ENCODE data around the gene ZDHHC11.
"Not testable (repeated sequence)": the region's sequence is repeated elsewhere in the genome, so short reads cannot be mapped to it uniquely, and the experiment has no call there.

The ZDHHC11 gene

DNA sequence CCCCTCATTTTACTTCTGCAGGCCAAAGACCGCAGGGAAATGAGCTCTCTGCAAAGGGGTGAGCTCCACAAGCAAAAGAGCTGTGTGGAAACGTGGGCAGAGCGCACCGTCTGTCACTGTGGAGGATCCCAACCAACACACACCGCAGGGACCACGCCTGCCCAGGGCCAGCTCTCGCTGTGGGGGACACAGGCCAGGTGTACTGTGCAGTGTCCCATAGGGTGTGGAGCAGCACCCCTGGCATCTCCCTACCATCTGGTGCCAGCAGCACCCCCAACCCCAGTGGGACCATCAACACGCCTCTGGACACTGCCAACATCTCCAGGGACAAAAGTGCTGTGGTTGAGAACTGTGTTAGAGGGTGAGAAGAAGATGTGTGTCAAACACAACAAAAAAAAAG lies 27.9 kb upstream of the ZDHHC11 start:
- not testable (repeated sequence) for DNase-seq

DNA sequence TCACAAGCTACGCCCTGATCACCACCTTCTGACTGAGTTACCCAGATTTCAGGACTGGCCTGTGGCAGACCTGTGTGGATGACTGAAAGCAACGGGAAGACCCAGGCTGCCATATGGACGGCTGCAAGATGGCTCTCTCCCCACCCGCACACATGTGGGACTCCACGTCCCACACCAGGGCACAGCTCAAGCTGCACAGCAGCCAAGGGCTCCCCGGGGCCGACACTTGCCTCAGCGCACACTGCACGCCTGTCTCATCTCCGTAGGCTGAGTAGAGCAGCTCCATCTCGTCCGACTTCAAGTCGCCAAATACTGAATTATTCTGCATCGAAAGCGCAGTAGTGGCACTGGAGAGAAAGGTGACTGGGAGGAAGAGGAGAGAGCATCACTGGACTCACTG lies 27.3 kb upstream of the ZDHHC11 start:
- no peak for DNase-seq

DNA sequence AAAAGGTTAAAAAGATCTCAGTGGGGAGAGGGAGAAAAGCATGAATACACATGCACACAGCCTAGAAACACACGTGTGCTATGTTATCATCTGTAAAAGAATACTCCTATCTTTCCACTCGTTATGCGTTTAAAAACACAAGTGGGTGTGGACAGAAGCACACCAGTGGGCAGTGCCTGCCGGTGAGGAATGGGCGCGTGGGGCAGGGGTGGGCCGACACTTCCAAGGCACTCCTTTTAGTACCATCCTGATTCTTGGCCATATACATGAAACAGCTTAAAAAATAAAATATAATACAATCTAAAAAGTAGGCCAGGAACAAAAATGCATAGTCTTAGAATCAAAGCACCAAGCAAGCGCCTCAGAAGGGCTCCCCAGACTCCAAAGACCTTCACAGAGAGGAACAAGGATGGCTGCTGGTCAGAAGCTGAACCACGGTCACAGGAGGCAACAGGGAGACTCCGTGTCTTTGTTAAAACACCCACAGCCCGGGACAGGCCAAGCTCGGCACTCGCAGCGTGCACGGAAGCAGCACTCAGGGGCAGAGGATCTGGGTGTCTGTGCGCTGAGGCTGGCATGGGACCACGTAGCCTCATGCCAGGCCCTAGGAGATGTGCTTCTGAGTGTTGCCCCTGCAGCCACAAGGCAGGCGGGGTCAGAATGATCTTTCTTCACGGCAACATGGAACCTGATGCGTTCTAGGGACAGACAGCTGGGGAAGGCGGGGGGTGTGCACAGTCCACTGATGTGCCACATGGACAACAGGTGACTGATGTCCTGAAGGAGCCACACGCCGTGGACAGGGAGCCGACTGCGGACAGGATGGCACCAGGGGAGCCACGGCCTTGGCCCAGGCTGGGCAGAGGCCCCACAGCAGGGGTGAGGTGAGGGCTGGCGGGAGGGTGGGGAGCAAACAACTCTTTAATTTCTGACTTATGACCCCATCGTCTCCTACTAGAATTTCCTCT lies 25.9 kb upstream of the ZDHHC11 start:
- no peak for DNase-seq

DNA sequence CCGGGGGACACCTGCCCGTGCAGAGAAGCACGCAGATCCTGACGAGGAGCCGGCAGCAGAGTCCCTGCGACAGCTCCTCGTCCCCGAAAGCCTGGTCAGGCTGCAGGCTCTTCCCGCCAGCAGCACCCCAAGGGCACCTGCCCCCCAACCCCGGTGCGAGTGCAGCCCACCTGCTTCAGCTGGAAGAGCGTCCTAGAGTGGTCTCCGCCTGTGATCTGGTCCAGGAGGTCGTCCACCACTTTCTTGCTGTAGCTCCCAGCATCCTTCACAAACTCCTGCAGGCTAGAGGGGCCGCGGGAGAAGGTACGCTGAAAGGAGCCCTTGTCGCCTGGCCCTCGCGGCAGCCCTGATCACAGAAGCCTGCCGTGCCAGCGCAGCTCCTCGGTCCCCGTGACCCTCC lies 25.1 kb upstream of the ZDHHC11 start:
- no peak for DNase-seq

DNA sequence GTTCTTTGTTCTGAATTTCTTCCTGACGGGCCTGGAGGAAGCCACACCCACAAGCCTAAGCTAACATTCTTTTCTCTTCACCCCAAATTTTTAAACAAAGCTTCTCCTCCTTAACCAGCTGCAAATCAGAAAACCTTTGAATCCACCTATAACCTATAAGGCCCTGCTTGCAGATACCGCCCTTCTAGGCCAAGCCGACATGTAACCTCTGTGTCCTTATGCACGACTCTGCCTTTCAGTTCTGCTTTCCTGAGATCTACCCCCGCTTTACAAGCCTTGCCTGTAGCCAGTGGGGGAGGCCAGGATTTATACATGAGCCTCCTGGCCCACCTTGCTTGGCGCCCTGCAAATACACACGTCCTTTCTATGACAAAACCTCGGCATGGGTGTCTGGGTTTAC lies 22.5 kb upstream of the ZDHHC11 start:
- DNase-seq, result no peak

DNA sequence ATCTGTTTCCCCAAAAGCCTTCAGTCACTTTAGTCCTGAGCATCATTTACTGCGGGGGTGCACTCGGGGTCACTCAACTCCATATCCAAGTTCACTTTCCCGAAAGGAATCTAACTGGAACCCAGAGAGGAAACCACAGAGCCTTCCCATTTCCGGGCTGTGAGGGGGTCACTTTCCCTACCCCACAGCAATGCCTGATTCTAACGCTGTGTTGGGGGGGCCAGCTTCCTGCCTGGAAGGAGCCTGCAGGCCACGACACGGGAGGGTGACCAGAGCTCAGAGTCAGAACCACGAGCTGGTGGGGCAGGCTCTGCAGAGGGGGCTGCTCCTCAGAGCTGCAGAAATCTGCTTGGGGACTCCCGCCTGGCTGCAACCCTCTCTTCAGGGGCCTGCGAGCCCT lies 21.5 kb upstream of the ZDHHC11 start:
- DNase-seq, result no peak

DNA sequence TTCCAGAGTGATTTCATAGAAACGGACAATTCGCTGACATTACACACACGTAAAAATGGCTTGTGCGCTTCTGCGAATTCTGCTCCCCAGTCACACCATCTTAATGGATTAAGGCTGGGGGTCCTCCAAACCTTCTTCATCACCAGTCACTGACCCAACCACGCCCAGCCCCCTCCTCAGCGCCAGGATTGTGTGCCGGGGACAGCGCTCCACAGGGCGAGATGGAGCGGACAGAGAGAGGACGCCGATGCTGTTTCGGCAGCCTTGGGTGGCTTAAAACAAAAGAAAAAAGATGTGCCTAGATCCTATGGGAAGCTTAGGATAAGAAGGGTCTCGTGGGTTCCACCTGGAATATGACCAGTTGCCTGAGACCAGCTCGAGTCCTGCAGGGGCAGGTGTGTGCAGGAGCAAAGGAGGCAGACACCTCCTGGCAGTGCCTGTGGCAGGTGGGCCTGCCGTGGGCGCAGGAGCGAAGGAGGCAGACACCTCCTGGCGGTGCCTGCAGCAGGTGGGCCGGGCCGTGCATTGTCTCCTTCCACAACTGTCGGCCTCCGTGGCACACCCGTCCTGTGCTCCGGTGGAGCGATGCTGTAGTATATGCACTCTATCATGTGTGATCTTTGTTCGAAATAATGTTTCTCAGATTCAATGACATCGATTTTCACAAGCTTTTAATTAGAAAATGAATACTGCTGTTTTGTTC lies 21.0 kb upstream of the ZDHHC11 start:
- DNase-seq, result no peak

DNA sequence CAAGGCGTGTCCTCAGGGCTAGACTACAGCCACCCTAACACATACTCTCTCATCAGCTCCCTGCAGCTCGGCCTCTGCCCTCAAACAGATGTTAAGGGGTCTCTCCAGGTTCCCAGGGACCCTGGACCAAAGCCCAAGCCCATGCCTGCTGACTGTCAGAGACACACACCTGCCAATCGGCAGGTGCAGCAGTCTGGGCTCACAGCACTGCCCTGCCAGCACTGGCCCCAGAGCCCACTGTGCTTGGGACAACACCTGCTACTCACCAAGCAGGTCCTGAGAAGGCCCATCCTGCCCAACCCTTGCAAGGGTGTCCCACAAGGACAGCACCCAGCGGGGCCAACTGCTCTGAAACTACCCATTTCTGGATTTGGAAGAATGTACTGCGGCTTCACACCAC lies 20.2 kb upstream of the ZDHHC11 start:
- DNase-seq, result no peak

DNA sequence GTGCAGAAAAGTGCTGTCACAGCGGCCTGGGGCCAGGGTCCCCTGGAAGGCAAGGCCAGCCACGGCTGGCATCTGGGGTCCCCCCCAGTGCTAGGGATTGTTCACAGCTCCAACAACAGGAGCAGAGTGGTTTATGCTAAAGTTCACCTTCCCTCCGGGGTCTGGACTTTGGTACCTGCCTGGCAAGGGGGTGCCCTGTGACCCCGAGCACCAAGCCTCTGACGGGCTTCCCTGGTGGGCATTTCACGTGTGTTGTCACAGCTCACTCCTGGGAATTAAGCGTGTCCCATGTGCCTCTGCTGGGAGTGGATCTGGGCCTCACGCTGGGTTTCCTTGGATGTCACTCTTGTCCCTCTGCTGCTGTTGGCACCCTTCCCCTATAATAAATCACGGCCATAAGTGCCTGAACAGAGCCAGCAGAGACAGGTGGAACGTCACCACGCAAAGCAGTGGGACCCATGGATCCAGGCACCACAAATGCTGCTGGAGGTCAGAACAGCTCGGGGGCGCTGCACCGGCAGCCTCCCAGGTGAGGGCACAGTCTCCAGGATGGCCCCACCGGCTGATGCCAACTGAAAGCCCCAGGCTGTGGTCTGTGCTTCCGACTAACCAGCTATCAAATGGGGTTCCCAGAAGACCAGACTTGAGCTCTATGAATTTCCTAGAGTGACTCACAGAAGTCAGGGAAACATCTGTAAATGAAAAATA lies 17.8 kb upstream of the ZDHHC11 start:
- no peak for DNase-seq

DNA sequence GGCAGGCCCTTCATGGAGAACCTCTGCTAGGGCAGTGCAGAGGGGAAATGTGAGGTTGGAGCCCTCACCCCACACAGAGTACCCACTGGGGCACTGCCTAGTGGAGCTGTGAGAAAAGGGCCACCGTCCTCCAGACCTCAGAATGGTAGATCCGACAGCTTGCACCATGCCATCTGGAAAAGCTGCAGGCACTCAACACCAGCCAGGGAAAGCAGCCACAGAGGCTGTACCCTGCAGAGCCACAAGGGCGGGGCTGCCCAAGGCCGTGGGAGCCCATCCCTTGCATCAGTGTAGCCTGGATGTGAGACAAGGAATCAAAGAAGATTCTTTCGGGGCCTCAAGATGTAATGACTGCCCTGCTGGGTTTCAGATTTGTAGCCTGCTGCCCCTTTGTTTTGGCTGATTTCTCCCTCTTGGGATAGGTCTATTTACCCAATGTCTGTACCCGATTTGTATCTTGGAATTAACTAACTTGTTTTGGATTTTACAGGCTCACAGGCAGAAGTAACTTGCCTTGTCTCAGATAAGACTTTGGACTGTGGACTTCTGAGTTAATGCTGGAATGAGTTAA lies 16.6 kb upstream of the ZDHHC11 start:
- no peak for DNase-seq

DNA sequence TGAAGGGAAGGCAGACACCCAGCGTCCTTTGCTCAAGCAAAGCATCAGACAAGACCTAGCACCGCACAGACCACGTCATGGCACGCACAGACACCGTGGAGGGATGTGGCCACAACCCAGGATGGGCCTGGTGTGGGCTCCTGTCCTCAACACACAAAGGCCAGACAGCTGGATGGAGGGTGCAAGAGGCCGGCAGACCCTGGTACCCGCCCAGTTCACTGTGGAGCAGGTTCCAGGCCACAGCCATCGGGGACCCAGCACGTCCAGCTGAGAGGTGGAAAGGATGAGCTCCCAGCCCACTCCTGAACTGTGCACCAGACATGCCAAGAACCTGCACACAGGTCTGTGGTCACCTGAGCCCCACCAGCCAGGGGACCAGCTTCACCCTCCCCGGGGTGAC lies 15.0 kb upstream of the ZDHHC11 start:
- DNase-seq, result no peak

DNA sequence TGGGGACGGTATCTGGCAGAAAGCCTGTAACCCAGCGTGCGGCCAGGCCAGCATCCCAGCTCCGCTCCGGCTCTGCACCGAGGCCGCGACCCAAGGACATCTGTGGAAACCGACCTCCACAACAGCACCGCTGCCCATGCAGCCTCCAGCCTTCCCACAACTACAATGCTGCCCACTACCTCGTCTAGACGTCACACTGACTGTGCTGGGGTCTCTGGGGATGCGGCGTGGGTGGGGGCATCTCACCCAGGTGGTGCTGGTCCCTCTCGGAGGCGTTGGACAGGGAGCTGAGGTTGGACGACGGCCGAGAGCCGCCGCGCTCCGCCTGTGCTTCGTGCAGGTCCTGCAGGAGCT lies 14.4 kb upstream of the ZDHHC11 start:
- DNase-seq, result no peak

DNA sequence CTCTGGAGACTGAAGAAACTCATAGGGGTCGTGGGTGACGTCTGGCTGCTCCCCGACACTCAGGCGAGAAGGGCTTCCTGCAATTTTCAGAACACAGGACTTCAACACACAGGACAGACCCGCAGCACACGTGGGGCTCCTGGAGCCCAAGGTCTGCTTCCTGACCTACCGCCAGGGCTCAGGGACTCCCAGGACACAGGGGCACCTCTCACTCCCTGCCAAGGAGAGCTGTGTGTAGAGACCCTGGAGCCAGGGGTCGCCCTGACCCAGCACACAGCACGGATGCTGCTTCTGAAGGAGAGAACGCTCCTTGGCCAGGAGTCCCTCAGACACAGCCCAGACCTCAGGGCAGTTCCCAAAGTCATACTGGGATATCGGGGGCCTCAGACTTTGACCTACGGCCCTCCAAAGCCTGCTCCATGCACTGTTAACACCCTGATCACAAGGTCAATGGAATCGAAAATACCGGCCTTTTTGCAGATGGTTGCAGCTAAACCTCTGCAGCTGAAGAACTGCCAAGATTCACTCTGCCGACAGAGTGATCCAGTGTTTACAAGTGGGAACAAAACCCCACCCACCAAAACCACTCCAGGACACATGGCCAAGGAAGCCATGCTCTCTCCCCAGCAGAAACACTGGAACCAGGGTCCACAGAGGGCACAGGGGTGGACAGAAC lies 13.8 kb upstream of the ZDHHC11 start:
- no peak for DNase-seq

DNA sequence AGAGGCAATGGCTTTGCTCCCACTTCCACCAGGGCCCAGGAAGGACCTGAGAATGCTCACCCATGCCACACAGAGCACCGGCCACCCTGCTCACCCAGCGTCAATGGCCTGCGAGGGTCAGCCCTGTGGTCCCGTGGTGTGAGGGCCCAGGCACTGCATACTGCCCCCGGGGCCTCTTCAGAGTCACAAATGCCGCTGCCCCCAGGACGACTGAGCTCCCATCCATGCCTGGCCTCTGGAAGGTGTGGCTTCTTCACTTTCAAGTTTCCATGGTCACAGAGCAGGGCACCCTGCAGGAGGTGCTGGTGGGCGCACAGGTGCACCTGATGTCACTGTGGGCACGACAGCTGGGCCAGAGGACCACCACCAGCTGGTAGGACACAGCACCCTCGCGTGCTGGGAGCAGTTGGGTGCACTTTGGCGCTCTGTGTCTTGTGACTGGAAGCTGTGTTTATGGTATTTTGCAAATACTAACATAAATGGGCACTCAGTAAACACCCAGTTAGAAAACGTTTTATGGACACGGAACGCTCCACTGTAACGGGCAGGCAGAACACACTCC lies 12.5 kb upstream of the ZDHHC11 start:
- no peak for DNase-seq

DNA sequence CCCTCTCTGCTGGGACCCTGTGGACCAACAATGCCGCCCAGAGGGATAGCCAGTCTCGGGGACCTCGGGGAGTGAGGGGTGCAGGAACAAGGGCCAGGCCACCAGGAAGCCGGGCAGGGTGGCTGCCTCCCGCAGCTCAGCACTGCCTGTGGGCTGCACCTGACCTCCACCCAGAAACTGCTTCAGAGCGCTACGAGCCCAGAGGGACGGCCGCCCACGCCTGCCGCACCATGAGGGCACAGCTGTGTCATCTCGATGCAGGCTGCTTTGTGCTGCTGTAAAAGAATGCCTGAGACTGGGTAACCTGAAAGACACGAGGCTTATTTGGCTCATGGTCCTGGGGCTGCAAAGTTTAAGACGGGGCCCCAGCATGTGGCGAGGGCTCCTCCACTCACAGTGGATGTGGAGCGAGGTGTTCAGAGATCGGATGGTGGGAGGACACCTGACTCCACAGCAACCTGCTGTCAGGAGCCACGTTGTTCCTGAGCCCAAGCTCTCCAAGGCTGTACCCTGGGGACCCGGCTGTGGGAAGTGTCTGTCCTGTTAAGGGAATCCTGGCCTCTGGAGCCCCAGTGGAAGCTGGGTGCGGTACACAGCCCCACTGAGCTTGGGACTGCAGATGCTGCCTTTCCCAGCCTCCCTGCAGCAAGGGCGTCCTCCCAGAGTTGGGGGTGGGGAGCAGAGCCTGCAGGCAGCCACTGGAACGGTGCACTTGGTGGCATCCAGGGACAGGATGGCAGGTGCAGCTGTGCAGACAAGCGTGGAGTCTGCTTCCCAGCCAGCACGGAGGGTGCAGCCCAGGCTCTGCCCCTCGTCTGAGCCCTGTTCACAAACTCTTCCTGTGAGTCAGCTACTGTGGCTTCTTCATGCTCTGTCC lies 11.8 kb upstream of the ZDHHC11 start:
- no peak for DNase-seq

DNA sequence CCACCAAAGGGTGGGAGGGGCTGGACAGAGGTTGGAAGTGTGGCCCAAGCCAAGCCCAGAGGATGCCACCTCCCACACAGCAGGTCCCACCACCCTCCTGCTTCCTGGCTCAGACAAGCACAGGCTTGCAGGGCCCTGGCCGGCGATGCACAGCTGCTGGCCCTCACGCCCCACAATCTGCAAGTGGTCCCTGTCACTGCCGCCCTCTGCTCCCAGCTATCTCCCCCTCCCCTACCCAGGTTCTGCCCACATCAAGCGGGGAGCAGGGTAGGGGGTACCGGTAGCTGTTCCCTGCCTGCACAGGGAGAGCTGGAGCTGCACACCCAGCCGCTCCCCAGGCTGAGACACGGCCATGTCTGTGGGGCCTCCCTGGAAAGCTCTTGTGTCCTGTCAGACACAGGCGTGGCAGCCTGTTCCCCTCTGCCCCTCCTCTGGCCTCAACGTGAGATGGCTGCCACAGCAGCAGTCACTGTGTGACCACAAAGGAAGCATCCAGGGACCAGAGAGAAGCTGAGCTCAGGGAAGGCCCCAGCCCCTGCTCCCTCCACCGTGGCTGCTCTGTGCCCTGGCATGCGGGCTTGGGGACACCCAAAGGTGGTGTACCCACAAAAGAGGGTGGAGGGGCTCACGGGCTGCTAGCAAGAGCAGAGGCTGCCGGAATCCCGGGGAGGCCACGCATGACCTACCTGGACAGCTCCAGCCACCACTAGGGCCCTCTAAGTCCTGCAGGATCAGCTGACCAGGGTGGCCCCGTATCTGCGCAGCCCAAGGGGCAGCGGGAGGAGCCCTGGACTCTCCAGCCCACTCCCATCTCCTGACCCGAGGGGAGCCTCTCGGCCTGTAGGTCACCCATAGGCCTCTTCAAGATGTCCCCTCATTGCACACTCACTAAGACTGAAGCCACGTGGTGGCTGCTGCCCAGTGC lies 10.9 kb upstream of the ZDHHC11 start:
- no peak for DNase-seq

DNA sequence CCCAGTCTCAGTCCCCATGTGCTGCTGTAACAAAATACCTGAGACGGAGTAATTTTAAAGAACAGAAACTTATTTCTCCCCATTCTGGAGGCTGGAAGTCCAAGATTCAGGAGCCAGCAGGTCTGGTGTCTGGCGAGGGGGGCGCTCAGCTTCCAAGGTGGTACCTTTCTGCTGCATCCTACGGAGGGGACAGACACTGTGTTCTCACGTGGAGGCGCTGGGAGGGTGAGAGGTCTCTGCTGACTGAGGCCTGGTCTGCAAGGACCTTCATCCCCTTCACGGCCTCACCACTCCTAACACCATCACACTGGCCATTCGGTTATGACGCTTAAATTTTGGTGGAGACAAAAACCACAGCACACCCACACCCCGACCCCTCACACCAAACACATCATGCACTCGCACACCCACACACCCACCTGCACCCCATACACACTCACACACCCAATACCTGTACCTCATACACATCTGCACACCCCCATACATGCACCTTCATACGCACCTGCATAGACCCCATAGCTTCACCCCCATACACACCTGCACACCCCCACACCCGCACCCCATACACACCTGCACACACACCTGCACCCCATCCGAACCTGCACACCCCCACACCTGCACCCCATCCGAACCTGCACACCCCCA lies 9.8 kb upstream of the ZDHHC11 start:
- DNase-seq, result no peak

DNA sequence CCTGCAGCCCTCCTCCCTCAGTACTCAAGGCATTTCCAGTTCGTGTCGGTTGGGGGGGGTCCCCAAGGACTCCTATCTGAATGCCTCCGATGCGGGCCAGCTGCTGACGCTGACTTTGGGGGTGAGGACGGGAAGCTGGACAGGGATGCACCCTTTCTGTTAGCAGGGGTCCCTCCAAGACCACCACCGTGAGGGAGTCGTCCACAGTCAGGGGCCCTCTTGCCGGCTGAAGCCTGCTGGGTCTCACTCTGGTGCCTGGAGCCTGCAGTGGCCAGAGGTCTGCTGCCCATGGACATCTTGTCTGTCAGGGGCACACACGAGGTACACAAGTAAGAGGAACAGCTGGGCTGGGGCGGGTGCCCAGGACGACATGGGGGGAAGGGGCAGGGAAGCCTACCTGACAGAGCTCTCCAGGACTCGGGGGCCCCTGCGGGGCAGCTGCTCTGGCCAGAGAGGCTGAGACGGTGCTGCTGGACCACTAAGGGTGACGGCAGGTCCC lies 9.1 kb upstream of the ZDHHC11 start:
- no peak for DNase-seq

DNA sequence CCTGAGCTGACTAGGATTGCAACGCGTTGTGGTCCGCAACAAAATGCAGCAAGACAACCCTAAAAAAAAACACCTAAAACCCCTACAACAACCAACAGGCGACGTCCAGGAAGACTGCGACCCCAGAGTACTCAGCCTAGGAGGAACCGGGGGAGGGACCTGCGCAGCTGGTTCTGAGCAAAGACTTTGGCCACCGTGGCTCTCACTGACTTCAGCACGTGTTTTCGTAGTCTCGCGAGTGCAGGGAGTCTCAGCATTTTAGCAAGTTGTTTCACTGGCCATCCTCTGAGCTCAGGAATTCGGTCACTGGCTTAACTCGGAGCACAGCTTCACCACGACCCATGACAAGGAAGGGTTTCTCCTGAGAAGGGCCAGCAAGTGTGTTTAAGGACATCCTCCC lies 8.6 kb upstream of the ZDHHC11 start:
- DNase-seq, result no peak
